Common myeloid progenitor, CD34-positive (primary cell): ENCODE measurements around the gene SNCAIP.

ENCODE experiments used
- CTCF ChIA-PET: fragments of 350-600 bp; sonication (Branson Sonifier 250); formaldehyde crosslinking; loops from one replicate; lab custom pipeline; 2021; ENCODE audit warnings: antibody characterized with exemption; lab: Charles Lee
- POLR2A ChIA-PET: fragments of 350-600 bp; sonication (Branson Sonifier 250); formaldehyde crosslinking; loops from one replicate; lab custom pipeline; 2021; ENCODE audit warnings: antibody characterized with exemption; lab: Charles Lee
- DNase-seq, 3 donors: peaks; one replicate each; pipeline versions ENCODE4 v3.0.0 to v3.0.0-alpha.2; 2013
- H3K27ac ChIP-seq, 2 experiments: 1 replicate in 1 of 2; 2 replicates in 1 of 2; pipeline ENCODE4 v1.7.0; 2013; ENCODE audit warnings: inconsistent platforms in 2 of 2, low read length in 2 of 2, mild to moderate bottlenecking in 2 of 2, low read depth in 1 of 2, moderate library complexity in 1 of 2; ENCODE audit not compliant: severe bottlenecking in 2 of 2, insufficient read depth in 1 of 2, poor library complexity in 1 of 2
- H3K27me3 ChIP-seq, 5 experiments: replicated peaks in 2 of 5; 1 replicate in 3 of 5; 2 replicates in 2 of 5; pipeline versions ENCODE4 v1.6.1 to v1.7.0; 2013; ENCODE audit warnings: low read length in 4 of 5, mild to moderate bottlenecking in 2 of 5, moderate library complexity in 2 of 5, inconsistent platforms in 1 of 5; ENCODE audit not compliant: insufficient read depth in 5 of 5, control insufficient read depth in 4 of 5
- H3K36me3 ChIP-seq, 4 experiments: 1 replicate in 2 of 4; 2 replicates in 2 of 4; pipeline versions ENCODE4 v1.6.1 to v1.7.0; 2013; ENCODE audit warnings: low read length in 3 of 4, control low read depth in 1 of 4, mild to moderate bottlenecking in 1 of 4; ENCODE audit not compliant: control insufficient read depth in 4 of 4, insufficient read depth in 4 of 4
- H3K4me1 ChIP-seq, 4 experiments: 1 replicate in 3 of 4; 2 replicates in 1 of 4; pipeline versions ENCODE4 v1.6.1 to v1.7.1; 2013; ENCODE audit warnings: low read length in 3 of 4, mild to moderate bottlenecking in 3 of 4, control low read depth in 1 of 4, inconsistent platforms in 1 of 4, moderate library complexity in 1 of 4; ENCODE audit not compliant: control insufficient read depth in 4 of 4, insufficient read depth in 4 of 4; ENCODE audit errors: control extremely low read depth in 1 of 4
- H3K4me3 ChIP-seq, 7 experiments: 1 replicate in 4 of 7; 2 replicates in 3 of 7; pipeline versions ENCODE4 v1.5.1 to v1.7.0; 2013; ENCODE audit warnings: mild to moderate bottlenecking in 7 of 7, low read length in 6 of 7, moderate library complexity in 6 of 7, inconsistent platforms in 2 of 7, low read depth in 2 of 7, control low read depth in 1 of 7; ENCODE audit not compliant: insufficient read depth in 4 of 7, control insufficient read depth in 1 of 7; ENCODE audit errors: extremely low read depth in 1 of 7
- H3K9me3 ChIP-seq, 5 experiments: 1 replicate in 4 of 5; 2 replicates in 1 of 5; pipeline versions ENCODE4 v1.6.1 to v1.7.1; 2013; ENCODE audit warnings: low read length in 4 of 5, mild to moderate bottlenecking in 2 of 5, inconsistent platforms in 1 of 5, low read depth in 1 of 5, moderate library complexity in 1 of 5; ENCODE audit not compliant: control insufficient read depth in 4 of 5, insufficient read depth in 2 of 5; ENCODE audit errors: control extremely low read depth in 1 of 5
- WGBS: methylation state at CpG from one replicate; pipeline ENCODE4 v1.1.5; 2013; ENCODE audit not compliant: insufficient coverage; 5-methylcytosine and 5-hydroxymethylcytosine counted together

Gene SNCAIP

DNA sequence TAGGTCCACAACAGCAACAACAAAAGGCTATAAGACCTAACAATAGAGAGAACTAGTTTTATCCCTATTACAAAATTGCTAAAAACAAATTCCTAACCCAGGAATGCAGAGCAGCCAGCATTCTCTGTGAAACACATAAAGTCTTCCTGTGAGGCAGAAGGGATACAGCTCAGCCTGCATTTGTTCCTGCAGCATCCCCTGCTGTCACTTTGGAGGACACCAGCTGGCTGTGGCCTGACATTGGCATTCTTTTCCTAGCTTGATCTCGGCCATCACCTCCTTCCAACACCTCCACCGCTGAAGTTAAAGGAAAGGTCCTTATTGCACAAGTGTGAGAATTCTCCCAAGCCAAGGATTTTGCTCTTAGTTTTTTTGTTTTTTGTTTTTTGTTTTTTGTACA lies 186.1 kb downstream of the SNCAIP start:
- ChIA-PET POLR2A (no interaction called here), CTCF (no interaction called here)
- H3K36me3 ChIP-seq, result no peaks in the 10 kb centered on the region
- H3K4me1 ChIP-seq, result no peaks in the 10 kb centered on the region
- no peaks in the 10 kb centered on the region for H3K9me3 ChIP-seq
- peaks cover 0 to 3% (median 1%) of the 10 kb centered on the region in 5 experiments for H3K27me3 ChIP-seq
- H3K27ac ChIP-seq, result no peak overlapping the region
- no peak for DNase-seq
- H3K4me3 ChIP-seq, result no peak overlapping the region
- WGBS, result 90% methylated on average over 2 of the region's 2 CpGs

DNA sequence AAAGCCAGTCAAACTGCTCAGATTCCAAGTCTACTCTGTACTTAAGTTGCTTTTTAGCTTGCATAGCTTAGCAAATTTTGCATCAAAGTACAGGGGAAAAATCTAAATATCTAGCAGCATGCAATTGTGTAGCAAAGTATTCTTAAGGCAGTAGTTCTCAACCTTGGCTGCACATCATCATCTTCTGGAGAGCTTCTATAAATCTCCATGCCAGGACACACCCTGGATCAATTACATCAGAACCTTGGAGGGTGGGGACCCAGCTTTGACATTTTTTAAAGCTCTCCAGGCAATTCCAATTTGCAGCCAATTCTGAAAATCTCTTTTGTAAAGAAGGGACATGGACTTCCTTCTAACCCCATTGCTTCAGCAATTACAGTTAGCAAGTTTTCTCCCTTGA lies 187.5 kb downstream of the SNCAIP start:
- ChIA-PET CTCF (interaction anchor here (1.0 kb wide), 1 partner anchor 863 kb away, joined by 3 read pairs; no protein-coding TSS in a partner anchor), POLR2A (no interaction called here)
- no peak for DNase-seq
- Histone ChIP-seq H3K36me3 (no peaks in the 10 kb centered on the region), H3K27me3 (peaks cover 0 to 3% (median 1%) of the 10 kb centered on the region in 5 experiments), H3K9me3 (no peaks in the 10 kb centered on the region), H3K4me3 (no peak overlapping the region), H3K4me1 (no peaks in the 10 kb centered on the region), H3K27ac (no peak overlapping the region)

DNA sequence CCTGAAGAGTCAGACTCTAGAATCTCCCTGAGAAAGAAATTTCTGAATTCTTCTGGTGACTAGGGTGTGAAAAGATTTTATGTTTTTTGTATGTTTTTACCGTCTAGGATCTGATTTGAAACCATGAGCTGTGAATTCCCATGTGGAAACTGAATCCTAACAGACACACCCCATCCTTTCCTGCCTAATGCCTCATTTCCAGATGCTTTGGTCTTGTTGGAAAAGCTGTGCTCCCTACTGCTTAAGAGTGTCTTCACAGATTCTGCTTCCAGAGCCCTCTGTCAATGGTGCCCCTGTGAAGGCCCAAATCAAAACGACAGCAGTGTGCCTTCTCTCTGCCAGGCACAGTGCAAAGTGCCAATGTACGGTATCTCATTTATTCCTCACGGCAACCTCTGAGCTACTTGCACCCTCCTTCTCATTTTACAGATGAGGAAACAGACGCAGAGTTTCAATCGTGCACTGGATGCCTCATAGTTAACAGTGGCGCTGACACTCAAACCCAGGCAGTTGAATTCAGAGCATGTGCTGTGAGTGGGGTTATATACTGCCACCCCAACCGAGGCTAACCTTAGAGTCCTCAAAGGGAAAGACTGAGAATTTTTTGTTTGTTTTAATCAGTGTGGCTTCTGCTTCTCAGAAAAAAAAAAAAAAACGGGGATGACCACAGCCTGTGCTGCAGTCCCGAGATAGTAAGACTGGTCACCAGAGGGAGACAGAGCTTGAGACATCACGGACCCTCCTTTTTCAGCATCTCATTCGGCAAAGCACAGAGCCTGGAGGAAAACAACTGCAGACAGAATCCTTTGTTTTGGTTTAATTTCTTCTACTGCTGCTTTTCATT lies 188.4 kb downstream of the SNCAIP start:
- H3K4me1 ChIP-seq, result no peaks in the 10 kb centered on the region
- POLR2A ChIA-PET, result interaction anchor here (0.6 kb wide), 1 partner anchor 1260 kb away, joined by 4 read pairs; no protein-coding TSS in a partner anchor
- H3K9me3 ChIP-seq, result no peaks in the 10 kb centered on the region
- no peak overlapping the region for H3K27ac ChIP-seq
- CTCF ChIA-PET, result interaction anchor here (0.6 to 1.0 kb wide), 2 partner anchors 500 to 862 kb away, joined by 3 read pairs; no protein-coding TSS in a partner anchor
- peak; percentile 25 to 65 (median 59) for DNase-seq
- H3K4me3 ChIP-seq, result no peak overlapping the region
- WGBS, result 54% methylated on average over 12 of the region's 12 CpGs
- peaks cover 0 to 3% (median 1%) of the 10 kb centered on the region in 5 experiments for H3K27me3 ChIP-seq
- no peaks in the 10 kb centered on the region for H3K36me3 ChIP-seq

DNA sequence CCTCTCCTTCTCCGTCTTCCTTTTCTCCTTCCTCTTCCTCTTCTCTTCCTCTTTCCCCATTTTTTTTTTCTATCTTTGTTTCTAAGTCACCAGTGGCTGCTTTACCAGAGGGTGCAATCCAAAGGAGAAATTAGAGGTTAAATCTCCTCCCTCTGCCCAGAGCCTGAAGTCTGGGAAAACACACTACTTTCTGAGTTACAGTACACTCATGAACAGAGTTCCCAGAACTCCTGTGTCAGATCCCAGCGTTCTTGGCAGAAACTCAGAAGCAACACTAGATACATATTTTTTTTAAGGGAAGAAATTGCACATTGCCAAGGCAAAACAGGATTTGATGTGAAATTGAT lies 189.0 kb downstream of the SNCAIP start:
- ChIA-PET POLR2A (no interaction called here), CTCF (interaction anchor here (0.6 kb wide), 1 partner anchor 500 kb away, joined by 3 read pairs; no protein-coding TSS in a partner anchor)
- Histone ChIP-seq H3K27ac (no peak overlapping the region), H3K27me3 (peaks cover 0 to 3% (median 1%) of the 10 kb centered on the region in 5 experiments), H3K4me3 (no peak overlapping the region), H3K4me1 (no peaks in the 10 kb centered on the region), H3K36me3 (no peaks in the 10 kb centered on the region), H3K9me3 (no peaks in the 10 kb centered on the region)
- no peak for DNase-seq
- WGBS, result 100% methylated on average over 1 of the region's 2 CpGs

DNA sequence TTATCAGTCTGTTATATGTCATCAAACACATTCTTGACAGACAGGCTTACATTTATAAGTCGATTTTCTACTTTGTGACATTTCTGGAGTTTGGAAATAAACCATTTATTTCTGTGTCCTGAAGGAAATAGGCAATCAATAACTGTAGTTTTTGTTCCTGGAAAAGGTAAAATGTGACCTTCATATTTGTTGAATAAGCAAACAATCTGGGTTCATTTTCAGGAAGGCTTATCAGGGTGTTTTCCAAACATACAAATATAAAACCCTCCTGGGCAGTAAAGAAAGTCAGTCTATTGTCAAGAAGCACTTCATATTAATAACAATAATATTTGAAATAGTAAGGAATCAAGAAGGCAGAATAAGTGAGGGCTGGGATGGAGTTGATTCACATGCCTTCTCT lies 195.0 kb downstream of the SNCAIP start:
- H3K36me3 ChIP-seq, result no peaks in the 10 kb centered on the region
- WGBS, result 56% methylated on average over 1 of the region's 1 CpG

DNA sequence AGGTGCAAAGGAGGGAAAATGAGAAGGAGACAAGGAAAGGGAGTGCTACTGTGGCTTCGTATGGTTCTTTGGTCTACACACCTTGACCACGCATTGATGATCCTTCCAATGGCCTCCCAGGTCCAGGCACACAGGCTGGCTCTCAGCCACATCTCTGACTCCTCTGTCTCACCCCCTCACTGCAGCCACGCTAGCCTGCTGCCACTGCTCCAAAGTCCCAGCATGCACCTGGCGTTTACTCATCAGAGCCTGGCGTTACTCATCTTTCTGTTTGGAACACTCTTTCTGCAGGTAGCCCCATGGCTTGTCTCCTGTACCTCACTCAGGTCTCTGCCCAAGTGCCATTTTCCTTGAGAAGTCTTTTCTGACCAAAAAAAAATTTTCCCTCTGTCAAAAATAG lies 195.5 kb downstream of the SNCAIP start:
- no peaks in the 10 kb centered on the region for H3K36me3 ChIP-seq
- DNase-seq, result no peak
- peaks cover 0 to 5% (median 1%) of the 10 kb centered on the region in 5 experiments for H3K27me3 ChIP-seq
- H3K27ac ChIP-seq, result no peak overlapping the region
- no peaks in the 10 kb centered on the region for H3K9me3 ChIP-seq
- CTCF ChIA-PET, result no interaction called here
- WGBS, result 98% methylated on average over 5 of the region's 5 CpGs
- POLR2A ChIA-PET, result no interaction called here
- H3K4me1 ChIP-seq, result no peaks in the 10 kb centered on the region
- H3K4me3 ChIP-seq, result no peak overlapping the region

More for the DNA sequence above, 195.0 kb downstream of the SNCAIP start:
- H3K27me3 ChIP-seq, result peaks cover 0 to 5% (median 1%) of the 10 kb centered on the region in 5 experiments
- no peak overlapping the region for H3K27ac ChIP-seq
- no peak overlapping the region for H3K4me3 ChIP-seq
- no peaks in the 10 kb centered on the region for H3K9me3 ChIP-seq
- H3K4me1 ChIP-seq, result no peaks in the 10 kb centered on the region
- CTCF ChIA-PET, result no interaction called here
- POLR2A ChIA-PET, result no interaction called here
- DNase-seq, result no peak

DNA sequence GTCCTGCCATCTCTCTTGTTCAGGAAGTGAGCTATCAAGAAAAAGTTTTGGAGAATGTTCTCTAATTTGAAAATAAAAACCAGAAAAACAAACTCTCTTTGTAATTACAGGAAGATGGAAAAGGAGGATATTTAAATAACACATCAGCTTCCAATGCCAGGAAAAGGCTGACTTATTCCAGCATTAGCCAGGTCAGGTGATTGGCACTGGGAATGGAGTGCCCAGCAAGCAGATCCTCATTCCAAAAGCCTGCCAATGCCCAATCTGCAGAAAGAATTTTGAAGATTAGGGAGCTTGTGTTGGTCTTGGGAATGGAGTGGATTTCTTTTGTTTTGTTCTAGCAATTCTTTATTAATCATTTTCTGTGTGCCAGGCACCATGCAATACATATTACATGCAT lies 196.6 kb downstream of the SNCAIP start:
- no peak for DNase-seq
- no peaks in the 10 kb centered on the region for H3K36me3 ChIP-seq
- CTCF ChIA-PET, result interaction anchor here (1.0 kb wide), 1 partner anchor 20 kb away, joined by 3 read pairs; no protein-coding TSS in a partner anchor
- H3K4me1 ChIP-seq, result no peaks in the 10 kb centered on the region
- POLR2A ChIA-PET, result no interaction called here
- peaks cover 0 to 5% (median 1%) of the 10 kb centered on the region in 5 experiments for H3K27me3 ChIP-seq
- H3K27ac ChIP-seq, result no peak overlapping the region
- H3K9me3 ChIP-seq, result no peaks in the 10 kb centered on the region
- H3K4me3 ChIP-seq, result no peak overlapping the region
